Measurements from ENCODE around the gene BSN.

- no peak for TF ChIP-seq CTCF (IDR thresholded peaks at IDR 0.05)
- no peak for TF ChIP-seq POLR2A (IDR thresholded peaks at IDR 0.05)
Measured at GRCh38 chr3:49610666-49611280, 56.5 kb downstream of the BSN start.

All from right lobe of liver (tissue), 4 donors.